WERI-Rb-1 (cell line): ENCODE measurements around the gene SVEP1.

Source experiments
- DNase-seq: peaks from one replicate; pipeline ENCODE4 v3.0.0-alpha.2; 2020
- H3K27ac ChIP-seq: fragments of 250-450 bp; sonication (Bioruptor Pico); 2 replicates; pipeline ENCODE4 v1.5.1; 2020; ENCODE audit warnings: mild to moderate bottlenecking, moderate library complexity
- H3K27me3 ChIP-seq: fragments of 250-450 bp; sonication (Bioruptor Pico); 2 replicates; pipeline ENCODE4 v1.5.1; 2021; ENCODE audit warnings: mild to moderate bottlenecking, low read depth, moderate library complexity; ENCODE audit not compliant: insufficient read depth, severe bottlenecking
- H3K36me3 ChIP-seq: fragments of 250-450 bp; sonication (Bioruptor Pico); 2 replicates; pipeline ENCODE4 v1.5.1; 2020; ENCODE audit warnings: mild to moderate bottlenecking, moderate library complexity
- H3K4me3 ChIP-seq: 2 replicates; pipeline ENCODE4 v1.5.1; 2011; ENCODE audit warnings: low read depth, mild to moderate bottlenecking, control low read depth, low read length
- H3K9me3 ChIP-seq: fragments of 250-450 bp; sonication (Bioruptor Pico); 2 replicates; pipeline ENCODE4 v1.5.1; 2021; ENCODE audit warnings: mild to moderate bottlenecking, moderate library complexity; ENCODE audit not compliant: severe bottlenecking
- TF ChIP-seq, protein P1 (sequence below): IDR thresholded peaks from 2 replicates; pipeline ENCODE4 v1.5.1; 2011; ENCODE audit warnings: low read depth, mild to moderate bottlenecking, control low read depth, inconsistent platforms, low read length

The SVEP1 gene

DNA sequence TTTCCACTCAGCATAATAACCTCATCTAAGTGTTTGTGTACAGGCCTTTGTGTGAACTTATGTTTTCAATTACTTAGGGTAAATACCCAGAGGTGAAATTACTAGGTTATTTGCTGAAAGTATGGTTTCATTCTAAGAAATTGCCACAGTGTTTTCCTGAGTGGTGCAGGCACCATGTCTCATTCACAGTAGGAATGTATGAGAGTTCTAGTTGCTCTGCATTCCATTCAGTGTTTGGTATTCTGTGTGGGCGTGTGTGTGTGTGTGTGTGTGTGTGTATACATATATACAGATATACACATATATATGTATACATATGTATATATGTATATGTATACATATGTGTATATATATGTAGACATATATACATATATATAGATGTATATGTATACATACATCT lies 8.8 kb upstream of the SVEP1 start:
- TF ChIP-seq, protein P1, sequence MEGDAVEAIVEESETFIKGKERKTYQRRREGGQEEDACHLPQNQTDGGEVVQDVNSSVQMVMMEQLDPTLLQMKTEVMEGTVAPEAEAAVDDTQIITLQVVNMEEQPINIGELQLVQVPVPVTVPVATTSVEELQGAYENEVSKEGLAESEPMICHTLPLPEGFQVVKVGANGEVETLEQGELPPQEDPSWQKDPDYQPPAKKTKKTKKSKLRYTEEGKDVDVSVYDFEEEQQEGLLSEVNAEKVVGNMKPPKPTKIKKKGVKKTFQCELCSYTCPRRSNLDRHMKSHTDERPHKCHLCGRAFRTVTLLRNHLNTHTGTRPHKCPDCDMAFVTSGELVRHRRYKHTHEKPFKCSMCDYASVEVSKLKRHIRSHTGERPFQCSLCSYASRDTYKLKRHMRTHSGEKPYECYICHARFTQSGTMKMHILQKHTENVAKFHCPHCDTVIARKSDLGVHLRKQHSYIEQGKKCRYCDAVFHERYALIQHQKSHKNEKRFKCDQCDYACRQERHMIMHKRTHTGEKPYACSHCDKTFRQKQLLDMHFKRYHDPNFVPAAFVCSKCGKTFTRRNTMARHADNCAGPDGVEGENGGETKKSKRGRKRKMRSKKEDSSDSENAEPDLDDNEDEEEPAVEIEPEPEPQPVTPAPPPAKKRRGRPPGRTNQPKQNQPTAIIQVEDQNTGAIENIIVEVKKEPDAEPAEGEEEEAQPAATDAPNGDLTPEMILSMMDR, result no peak
- DNase-seq, result no peak

DNA sequence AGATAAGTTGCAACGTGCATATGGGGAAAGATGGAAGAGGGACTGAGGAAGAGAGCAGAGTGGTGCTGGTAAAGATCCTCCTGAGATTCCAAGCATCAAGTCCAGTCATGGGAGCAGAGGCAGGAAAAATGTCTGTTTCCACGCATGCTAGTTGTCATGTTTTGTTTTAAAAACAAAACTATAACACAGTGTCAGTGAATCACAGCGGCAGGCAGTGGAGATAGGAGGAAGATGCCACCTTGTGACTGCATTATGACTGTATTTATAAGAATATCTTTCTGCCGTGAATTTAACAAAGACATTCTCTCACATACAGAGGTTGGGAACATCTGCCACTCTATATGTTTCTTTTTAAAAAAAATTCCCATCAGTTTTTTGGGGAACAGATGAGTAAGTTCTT lies 3.7 kb upstream of the SVEP1 start:
- peaks cover 9% of the 10 kb centered on the region for H3K9me3 ChIP-seq
- no peak overlapping the region for H3K27ac ChIP-seq
- no peak for DNase-seq
- TF ChIP-seq, protein P1, result no peak
- H3K36me3 ChIP-seq, result no peaks in the 10 kb centered on the region
- peaks cover 72% of the 10 kb centered on the region for H3K27me3 ChIP-seq
- no peak overlapping the region for H3K4me3 ChIP-seq

More for the DNA sequence above, 8.8 kb upstream of the SVEP1 start:
- Histone ChIP-seq H3K36me3 (no peaks in the 10 kb centered on the region), H3K4me3 (no peak overlapping the region), H3K9me3 (no peaks in the 10 kb centered on the region), H3K27ac (no peak overlapping the region), H3K27me3 (peaks cover 58% of the 10 kb centered on the region)

DNA sequence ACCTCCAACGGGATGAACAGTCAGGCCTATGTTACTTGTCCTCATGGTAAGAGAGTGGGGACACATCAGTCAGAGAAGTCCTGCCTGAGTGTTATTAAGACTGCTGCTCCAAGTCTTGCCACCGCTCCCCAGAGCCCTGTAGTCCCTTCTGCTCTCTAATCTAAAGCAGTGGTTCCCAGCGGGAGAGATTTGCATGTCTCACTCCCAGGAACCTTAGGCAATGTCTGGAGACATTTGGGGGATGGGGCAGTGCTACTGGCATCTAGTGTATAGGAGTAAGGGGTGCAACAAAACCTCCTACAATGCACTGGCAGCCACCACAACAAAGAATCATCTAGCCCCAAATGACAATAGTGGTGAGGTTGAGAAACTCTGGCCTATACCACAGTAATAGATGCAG lies 2.6 kb upstream of the SVEP1 start:
- DNase-seq, result no peak
- Histone ChIP-seq H3K4me3 (no peak overlapping the region), H3K9me3 (peaks cover 14% of the 10 kb centered on the region), H3K36me3 (no peaks in the 10 kb centered on the region), H3K27ac (no peak overlapping the region), H3K27me3 (peaks cover 80% of the 10 kb centered on the region)
- TF ChIP-seq, protein P1, result no peak

DNA sequence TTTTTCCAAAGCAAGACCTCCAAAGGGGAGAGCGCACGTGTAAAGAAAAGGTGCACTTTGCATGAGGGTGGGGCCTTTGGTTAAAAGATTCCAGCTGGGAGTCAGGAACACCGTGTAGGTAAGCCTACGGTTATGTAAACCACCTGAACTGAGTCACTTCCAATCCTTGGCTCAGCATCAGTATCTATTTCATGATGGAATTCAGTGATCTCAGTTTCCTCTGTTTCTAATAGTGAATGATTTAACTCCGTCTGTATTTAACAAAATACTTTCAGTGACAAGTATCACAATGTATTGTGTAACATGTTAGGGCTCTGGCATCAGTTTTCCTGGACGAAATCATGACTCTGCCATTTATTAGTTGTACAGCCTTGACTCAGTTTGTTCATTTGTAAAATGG lies 1.3 kb upstream of the SVEP1 start:
- H3K36me3 ChIP-seq, result no peaks in the 10 kb centered on the region
- no peak overlapping the region for H3K4me3 ChIP-seq
- no peak overlapping the region for H3K27ac ChIP-seq
- DNase-seq, result no peak
- TF ChIP-seq, protein P1, result no peak
- H3K27me3 ChIP-seq, result peaks cover 76% of the 10 kb centered on the region
- peaks cover 14% of the 10 kb centered on the region for H3K9me3 ChIP-seq

DNA sequence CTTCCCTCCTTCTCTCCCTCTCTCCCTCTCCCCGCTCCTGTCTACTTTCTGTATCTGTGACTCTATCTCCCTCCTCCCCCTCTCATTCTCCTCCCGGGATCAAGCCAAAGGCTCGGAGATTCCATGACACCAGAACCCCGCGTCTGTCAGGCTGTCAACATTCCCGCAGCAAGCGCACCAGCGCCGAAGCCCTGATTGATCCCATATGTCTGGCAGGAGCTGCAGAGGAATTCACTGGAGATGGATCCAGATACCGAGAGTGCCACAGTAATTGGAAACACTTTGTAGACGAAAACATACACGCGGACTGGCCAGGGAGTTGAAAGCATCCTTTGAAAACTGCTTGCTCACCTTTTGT lies 300 bp upstream of the SVEP1 start:
- DNase-seq, result no peak
- H3K36me3 ChIP-seq, result no peaks in the 10 kb centered on the region
- no peak overlapping the region for H3K4me3 ChIP-seq
- H3K27me3 ChIP-seq, result peaks cover 77% of the 10 kb centered on the region
- TF ChIP-seq, protein P1, result no peak
- H3K27ac ChIP-seq, result no peak overlapping the region
- H3K9me3 ChIP-seq, result peaks cover 14% of the 10 kb centered on the region

DNA sequence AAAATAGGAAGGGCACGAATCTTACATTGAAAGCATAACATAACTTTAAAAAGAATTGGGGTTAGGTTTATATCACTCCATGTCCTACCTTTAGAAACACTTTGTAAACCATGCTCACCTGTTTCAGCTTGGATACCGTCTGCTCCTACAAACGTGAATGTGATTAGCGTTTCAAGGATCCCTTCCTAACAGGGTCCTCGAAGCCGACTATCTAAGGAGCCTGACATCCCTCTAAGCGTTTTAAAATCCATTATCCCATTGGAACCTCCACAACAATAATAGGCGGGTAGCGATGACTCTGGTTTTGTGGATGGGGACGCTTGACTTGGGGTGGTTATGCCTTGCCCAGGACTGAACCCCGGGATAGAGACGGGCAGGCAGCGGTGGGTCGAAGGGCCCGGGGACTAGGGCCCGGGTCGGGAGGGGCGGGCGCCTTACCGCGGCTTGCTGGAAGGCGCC lies 937 bp downstream of the SVEP1 start:
- TF ChIP-seq, protein P1, result no peak
- H3K4me3 ChIP-seq, result no peak overlapping the region
- no peak for DNase-seq

More for the DNA sequence above, 937 bp downstream of the SVEP1 start:
- H3K27ac ChIP-seq, result no peak overlapping the region
- H3K9me3 ChIP-seq, result peaks cover 14% of the 10 kb centered on the region
- H3K36me3 ChIP-seq, result no peaks in the 10 kb centered on the region
- peaks cover 86% of the 10 kb centered on the region for H3K27me3 ChIP-seq
